Measurements from ENCODE around the gene EDN1. TPM values are rescaled to one million over a fixed set of nuclear protein-coding genes. Genes with fewer than 3 reads are reported as not detected.

EDN1 gene
- total and polyA plus RNA-seq, 7 donors, result 3.9 to 9.8 (median 6.4) TPM

GRCh38 chr6:12254210-12254609 is 36.0 kb upstream of the EDN1 start:
- no peak overlapping the region for H3K27ac ChIP-seq
- H3K36me3 ChIP-seq, result no peaks in the 10 kb centered on the region
- no peak for TF ChIP-seq EP300 (IDR thresholded peaks at IDR 0.05)
- no peak for TF ChIP-seq POLR2AphosphoS5 (IDR thresholded peaks at IDR 0.05)
- TF ChIP-seq POLR2A (IDR thresholded peaks at IDR 0.05), result no peak
- TF ChIP-seq CTCF (IDR thresholded peaks at IDR 0.05), result no peak
- H3K27me3 ChIP-seq, result no peaks in the 10 kb centered on the region
- H3K4me3 ChIP-seq, result no peak overlapping the region
- no peaks in the 10 kb centered on the region for H3K4me1 ChIP-seq
- 66 to 81% methylated on average over 5 of the region's 5 CpGs for WGBS, 2 donors
- intact Hi-C loops (cut with DNase I), result no loop called here
- no peak for DNase-seq
- no peaks in the 10 kb centered on the region for H3K9me3 ChIP-seq

GRCh38 chr6:12258191-12258590 is 32.0 kb upstream of the EDN1 start:
- TF ChIP-seq POLR2A (IDR thresholded peaks at IDR 0.05) (no peak), CTCF (IDR thresholded peaks at IDR 0.05) (no peak), POLR2AphosphoS5 (IDR thresholded peaks at IDR 0.05) (no peak), EP300 (IDR thresholded peaks at IDR 0.05) (no peak)
- 95 to 96% methylated on average over 6 of the region's 6 CpGs for WGBS, 2 donors
- Histone ChIP-seq H3K36me3 (no peaks in the 10 kb centered on the region), H3K4me1 (no peaks in the 10 kb centered on the region), H3K4me3 (no peak overlapping the region), H3K9me3 (no peaks in the 10 kb centered on the region), H3K27me3 (no peaks in the 10 kb centered on the region), H3K27ac (no peak overlapping the region)
- intact Hi-C loops (cut with DNase I), result no loop called here
- DNase-seq, result no peak

GRCh38 chr6:12258591-12259075 is 31.5 kb upstream of the EDN1 start:
- H3K4me3 ChIP-seq, result no peak overlapping the region
- H3K36me3 ChIP-seq, result no peaks in the 10 kb centered on the region
- intact Hi-C loops (cut with DNase I), result no loop called here
- TF ChIP-seq CTCF (IDR thresholded peaks at IDR 0.05) (no peak), POLR2A (IDR thresholded peaks at IDR 0.05) (no peak), POLR2AphosphoS5 (IDR thresholded peaks at IDR 0.05) (no peak), EP300 (IDR thresholded peaks at IDR 0.05) (no peak)
- H3K4me1 ChIP-seq, result no peaks in the 10 kb centered on the region
- H3K9me3 ChIP-seq, result no peaks in the 10 kb centered on the region
- H3K27ac ChIP-seq, result no peak overlapping the region
- DNase-seq, result no peak
- no peaks in the 10 kb centered on the region for H3K27me3 ChIP-seq
- WGBS, 2 donors, result 97% methylated on average over 3 of the region's 3 CpGs

DNA sequence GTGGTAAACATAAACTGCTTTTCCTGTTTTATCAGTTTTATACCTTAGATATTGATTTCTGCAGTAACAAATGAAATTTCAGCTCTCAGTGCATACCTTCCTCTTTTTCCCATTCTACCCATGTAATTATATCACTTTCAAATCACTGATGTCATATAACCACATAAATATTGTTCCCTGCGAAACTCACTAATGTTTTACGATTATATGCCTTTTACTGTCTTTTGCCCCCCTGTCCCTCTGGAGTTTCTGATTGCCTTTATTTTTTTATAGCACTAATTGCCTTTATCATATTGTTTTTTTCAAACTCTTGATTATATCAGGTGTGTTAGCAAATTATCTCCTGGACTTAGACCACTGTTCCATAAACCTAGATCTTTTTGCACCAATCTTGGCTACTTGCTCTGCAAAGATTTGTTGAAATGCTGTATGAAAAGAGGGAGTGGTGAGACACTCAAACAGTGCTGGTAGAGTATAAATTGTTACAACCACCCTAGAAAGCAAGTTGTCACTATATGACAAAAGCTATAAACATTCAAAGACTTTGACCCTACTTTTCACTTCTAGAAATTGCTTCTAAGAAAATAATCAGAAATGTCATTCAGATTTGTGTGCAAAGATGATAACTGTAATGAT is 29.6 kb upstream of the EDN1 start:
- H3K36me3 ChIP-seq, result no peaks in the 10 kb centered on the region
- 12 to 61% methylated on average over 2 of the region's 2 CpGs for WGBS, 2 donors
- intact Hi-C loops (cut with DNase I), result no loop called here
- H3K4me1 ChIP-seq, result no peaks in the 10 kb centered on the region
- H3K4me3 ChIP-seq, result no peak overlapping the region
- H3K27me3 ChIP-seq, result no peaks in the 10 kb centered on the region
- no peaks in the 10 kb centered on the region for H3K9me3 ChIP-seq
- no peak for DNase-seq
- TF ChIP-seq POLR2AphosphoS5 (IDR thresholded peaks at IDR 0.05) (no peak), EP300 (IDR thresholded peaks at IDR 0.05) (no peak), CTCF (IDR thresholded peaks at IDR 0.05) (no peak), POLR2A (IDR thresholded peaks at IDR 0.05) (no peak)
- no peak overlapping the region for H3K27ac ChIP-seq

DNA sequence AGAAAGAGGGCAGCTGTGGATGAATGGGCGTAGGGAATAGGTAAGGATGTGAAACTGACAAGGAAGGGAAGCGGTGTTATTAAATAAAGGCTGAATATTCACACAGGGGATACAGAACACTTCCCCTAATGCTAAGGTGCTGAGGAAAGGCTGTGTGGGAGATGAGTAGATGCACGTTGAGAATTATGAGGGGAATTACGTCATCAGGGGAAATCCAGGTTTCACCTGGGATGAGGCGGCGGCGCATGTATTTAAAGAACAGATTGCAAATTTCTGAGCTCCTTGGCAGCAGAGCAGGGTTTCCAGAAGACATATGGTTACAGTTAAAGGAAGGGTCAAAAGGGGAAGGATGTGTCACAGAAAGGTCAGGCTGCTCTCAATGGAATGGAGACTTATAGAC is 28.7 kb upstream of the EDN1 start:
- no peaks in the 10 kb centered on the region for H3K27me3 ChIP-seq
- 12 to 60% methylated on average over 7 of the region's 7 CpGs for WGBS, 2 donors
- intact Hi-C loops (cut with DNase I), result no loop called here
- no peaks in the 10 kb centered on the region for H3K36me3 ChIP-seq
- no peaks in the 10 kb centered on the region for H3K9me3 ChIP-seq
- DNase-seq, result no peak
- H3K4me3 ChIP-seq, result no peak overlapping the region
- H3K4me1 ChIP-seq, result no peaks in the 10 kb centered on the region
- no peak for TF ChIP-seq CTCF (IDR thresholded peaks at IDR 0.05)
- no peak for TF ChIP-seq EP300 (IDR thresholded peaks at IDR 0.05)
- TF ChIP-seq POLR2A (IDR thresholded peaks at IDR 0.05), result no peak
- TF ChIP-seq POLR2AphosphoS5 (IDR thresholded peaks at IDR 0.05), result no peak
- no peak overlapping the region for H3K27ac ChIP-seq

Data from sigmoid colon (tissue), 7 donors.